Activated T-cell treated with anti-CD3 and anti-CD28 coated beads for 24 hours (primary cell): ENCODE results near the gene TAF1D.
A peak's percentile ranks its signal among the peaks of the same experiment; 100 is the strongest.
"Not testable (repeated sequence)": the region's sequence is repeated elsewhere in the genome, so short reads cannot be mapped to it uniquely, and the experiment has no call there.

Experiments used
- DNase-seq: peaks from one replicate; pipeline ENCODE4 v3.0.0-alpha.2; 2020; ENCODE audit warnings: low read depth

Gene TAF1D

GRCh38 chr11:93747122-93747521 is 5.8 kb upstream of the TAF1D start:
- no peak for DNase-seq

DNA sequence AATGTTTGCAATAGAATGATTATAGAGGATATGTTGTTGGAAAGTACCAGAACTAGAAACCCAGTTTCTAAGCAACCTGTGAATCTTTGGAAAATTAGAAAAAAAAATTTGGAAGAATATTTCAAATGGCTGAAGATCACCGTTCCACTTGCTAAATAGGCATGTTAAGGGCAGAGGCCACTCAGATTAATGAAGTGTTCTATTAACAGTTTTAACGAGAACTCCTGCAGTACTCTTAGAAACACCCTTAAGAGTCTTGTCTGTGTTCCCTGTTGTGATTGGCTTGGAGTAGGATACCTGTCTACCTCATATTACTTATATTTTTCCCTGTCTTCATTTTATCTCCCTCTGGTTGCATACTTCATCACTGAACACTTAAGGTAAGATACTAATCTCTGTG is 4.8 kb upstream of the TAF1D start:
- no peak for DNase-seq

- not testable (repeated sequence) for DNase-seq
Measured at GRCh38 chr11:93745005-93745755, 3.9 kb upstream of the TAF1D start.

DNA sequence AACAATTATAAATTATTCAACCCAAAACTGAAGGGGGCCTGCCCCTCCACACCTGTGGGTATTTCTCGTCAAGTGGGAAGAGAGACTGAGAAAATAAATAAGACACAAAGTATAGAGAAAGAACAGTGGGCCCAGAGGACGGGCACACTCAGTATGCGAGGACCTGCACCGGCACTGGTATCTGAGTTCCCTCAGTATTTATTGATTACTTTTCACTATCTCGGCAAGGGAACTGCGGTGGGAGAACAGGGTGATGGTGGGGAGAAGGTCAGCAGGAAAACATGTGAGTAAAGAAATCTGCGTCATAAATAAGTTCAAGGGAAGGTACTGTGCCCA is 3.3 kb upstream of the TAF1D start:
- no peak for DNase-seq

- DNase-seq = no peak
Measured at GRCh38 chr11:93743291-93743690, 2.0 kb upstream of the TAF1D start.

DNA sequence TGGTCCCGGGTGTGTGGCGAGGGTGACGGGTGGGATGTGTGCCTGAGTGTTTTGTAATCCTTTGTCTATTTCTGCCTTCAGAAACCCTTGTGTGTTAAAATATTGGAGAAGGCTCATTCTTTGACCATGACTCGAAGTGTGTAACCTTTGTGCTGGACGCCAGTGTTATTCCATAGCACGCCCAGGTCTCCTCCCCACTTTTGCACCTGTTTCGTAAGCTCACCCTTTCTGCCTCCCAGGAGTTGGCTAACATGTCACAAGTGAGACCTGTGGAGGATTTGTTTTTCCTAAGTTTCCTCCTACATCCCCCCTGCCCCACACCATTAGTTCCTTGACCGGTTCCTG is 559 bp upstream of the TAF1D start:
- DNase-seq = no peak

GRCh38 chr11:93740730-93741093 is 583 bp downstream of the TAF1D start:
- DNase-seq = peak; percentile 51

GRCh38 chr11:93740031-93740729 is 1.1 kb downstream of the TAF1D start:
- peak; percentile 42 for DNase-seq

DNA sequence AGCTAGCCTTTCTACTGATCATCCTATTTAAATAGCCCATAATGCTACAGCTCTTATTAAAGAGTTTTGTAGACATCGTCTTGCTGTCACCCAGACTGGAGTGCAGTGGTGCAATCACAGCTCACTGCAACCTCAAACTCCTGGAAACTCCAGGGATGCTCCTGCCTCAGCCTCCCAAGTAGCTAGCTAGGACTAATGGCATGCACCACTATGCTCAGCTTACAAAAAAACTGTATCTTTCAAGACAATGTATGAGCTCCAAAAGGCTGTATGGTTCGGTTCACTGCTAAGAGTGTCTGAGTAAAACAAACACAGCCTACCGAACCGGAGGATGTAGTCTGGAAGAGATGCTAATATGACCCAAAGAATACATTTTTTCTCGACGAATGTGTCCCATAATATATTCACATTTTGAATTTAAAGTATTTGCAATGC is 2.6 kb downstream of the TAF1D start:
- DNase-seq = no peak

- DNase-seq = no peak
Measured at GRCh38 chr11:93737904-93738612, 3.2 kb downstream of the TAF1D start.

GRCh38 chr11:93736129-93736528 is 5.2 kb downstream of the TAF1D start:
- no peak for DNase-seq

DNA sequence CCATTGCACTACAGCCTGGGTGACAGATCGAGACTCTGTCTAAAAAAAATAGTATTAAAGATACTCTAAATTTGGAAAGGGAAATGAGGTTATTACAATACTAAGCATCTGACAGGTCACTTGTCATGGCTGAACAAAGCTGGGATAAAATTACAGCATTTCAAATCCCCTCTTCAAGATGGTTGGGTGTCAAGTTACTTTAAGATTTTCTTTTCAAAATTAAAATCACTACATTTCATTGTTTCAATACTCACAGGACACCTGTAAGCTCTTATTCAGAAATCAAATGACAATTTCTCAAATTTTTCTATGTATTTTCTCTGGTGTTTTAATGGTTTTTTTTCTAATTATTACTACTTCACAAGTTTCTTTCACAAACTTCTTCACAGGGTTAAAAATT is 5.7 kb downstream of the TAF1D start:
- DNase-seq = no peak

DNA sequence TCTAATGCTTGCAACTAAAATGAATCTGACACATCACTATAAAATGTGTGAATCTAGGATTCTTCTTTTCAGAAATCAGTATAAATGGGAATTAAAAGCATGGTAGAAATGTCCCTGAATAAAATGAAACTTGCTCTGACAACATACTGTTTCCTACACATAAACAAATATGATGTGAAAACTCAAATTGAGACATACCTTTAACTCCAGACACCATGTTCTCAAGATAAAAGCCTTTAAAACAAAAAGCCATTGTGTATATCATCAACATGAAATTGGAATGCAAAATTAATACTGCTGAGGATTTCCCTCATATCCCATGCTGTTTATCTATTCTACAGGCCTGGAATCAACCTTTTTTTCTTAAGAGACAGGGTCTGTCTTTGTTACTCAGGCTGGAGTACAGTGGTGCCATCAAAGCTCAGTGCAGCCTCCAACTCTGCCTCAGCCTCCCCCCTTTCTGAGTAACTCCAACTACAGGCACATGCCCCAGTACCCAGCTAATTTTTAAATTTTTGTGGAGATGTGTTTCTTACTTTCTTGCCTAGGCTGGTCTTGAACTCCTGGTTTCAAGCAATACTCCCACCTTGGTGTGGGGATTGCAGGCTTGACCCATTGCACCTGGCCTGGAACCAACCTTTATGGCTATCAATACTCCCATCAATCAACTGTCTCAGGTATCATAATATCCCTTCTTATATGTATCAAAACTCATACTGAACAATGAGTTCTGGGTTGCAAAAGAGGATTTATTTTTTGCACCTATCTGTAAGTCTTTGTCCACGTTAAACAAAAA is 6.7 kb downstream of the TAF1D start:
- DNase-seq = no peak

DNA sequence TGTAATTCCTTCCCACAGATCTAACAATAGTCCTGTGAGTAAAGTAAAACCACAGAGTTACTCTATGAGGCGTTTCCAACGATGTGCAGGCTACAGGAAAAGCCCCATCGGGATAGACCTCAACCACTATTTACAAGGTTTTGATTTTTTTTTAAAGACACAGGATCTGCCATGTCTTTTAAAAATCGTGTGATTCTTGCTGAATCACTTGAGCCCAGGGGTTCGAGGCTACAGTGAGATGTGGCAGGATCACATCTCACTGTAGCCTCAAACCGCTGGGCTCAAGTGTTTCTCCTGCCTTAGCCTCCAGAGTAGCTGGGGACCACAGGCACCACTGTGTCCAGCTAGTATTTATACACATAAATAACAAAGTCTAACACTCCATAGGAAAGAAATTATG is 7.8 kb downstream of the TAF1D start:
- DNase-seq = no peak

DNA sequence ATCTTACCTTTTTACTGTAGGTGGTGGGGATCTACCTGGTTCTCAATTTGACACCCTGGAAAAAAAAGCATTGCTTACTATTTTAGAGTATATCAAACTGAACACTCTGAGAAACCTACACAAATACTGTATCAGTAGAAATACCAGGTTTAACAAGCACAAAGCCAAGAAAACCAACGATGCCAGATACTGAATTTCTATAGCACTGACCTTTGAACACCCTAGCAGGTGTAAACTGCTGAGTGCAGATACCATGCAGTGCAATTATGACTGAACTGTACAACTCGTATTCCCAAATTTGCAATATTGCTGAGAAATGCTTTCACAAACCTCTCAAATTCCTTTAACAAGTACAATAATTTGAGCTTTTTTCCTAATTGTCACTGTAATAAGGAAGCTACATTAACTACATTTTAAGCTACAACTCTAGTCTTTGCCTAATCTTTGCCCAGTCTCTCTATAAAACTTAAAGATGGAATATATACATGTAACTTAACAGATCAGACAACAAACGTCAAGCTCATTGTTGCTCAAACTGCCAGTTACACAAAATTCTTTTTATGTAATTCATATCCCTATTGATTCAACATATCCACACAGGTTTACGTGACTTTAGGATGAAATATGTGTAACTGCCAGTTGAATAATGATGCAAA is 8.9 kb downstream of the TAF1D start:
- no peak for DNase-seq

- DNase-seq = no peak
Measured at GRCh38 chr11:93730108-93731107, 10.9 kb downstream of the TAF1D start.

GRCh38 chr11:93729129-93729616 is 12.1 kb downstream of the TAF1D start:
- no peak for DNase-seq

DNA sequence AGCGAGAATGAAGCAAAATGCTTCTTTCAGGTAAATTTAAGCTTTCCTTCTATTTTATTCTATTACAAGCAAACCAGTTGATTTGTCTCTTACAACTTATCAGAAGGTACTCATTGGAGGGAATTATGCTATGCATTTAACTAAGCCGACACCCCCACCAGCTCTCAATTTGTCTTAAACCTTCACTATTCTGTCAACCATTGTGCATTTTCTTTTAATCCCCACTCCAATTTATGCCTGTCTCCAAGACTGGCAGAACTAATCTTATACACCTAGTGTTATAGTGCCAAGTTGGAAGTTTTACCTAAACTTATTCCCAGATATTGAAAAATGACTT is 12.5 kb downstream of the TAF1D start:
- DNase-seq = no peak

DNA sequence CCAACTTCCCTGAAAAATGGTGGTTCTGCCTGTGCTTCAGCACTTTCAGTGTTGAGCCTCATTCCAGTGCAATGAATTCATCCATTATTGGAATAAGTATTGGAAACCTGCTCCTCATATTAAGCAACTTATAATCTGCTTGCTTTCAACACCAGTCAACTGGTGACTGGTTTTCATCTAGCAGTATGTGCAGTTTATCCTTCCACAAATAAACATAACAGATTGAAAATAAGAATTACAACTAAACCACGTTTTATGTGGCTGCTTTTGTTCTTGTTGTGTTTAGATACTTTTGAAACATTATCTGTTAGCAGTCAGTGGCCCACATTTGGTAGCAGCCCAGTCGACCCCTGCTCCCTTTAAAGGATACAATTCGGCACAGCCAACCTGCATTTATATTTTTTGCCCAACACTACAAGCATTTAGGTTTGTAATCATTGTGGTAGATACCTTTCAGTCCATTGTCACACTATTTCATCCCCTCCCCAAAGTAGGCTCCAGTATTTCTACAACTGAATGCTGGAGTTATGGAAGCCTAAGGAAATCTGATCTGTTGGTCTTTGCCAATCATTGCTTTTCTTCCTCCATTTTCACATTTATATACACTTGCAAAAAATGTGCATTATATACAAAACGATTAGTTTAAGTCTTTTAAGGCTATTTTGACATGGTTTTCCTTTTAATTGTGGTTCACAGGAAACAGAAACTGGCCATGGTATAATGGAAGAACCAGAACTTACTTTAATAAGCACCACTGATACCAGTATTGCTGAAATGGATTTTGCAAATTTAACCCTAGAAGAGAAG is 13.1 kb downstream of the TAF1D start:
- DNase-seq = no peak

DNA sequence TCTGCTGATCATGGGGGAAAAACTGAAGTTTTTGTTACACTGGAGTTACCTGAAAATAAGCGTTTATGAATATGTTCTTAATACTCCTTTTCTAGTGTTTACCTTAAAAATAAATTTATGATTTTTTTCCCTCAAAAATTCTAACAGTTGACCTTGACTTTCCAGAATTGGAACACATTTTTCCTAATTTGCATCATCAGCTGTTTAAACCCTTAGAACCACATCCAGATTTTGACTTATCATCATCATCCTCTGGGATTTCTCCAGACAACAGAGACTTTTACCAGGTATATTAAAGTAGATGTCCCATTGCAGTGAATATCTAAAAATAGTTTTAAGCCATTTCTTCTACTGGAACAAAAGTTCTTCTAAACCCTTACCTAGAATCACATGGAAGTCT is 17.2 kb downstream of the TAF1D start:
- no peak for DNase-seq
